VCaP (cell line): ENCODE results near the gene CNST.
"Not testable (repeated sequence)": the region's sequence is repeated elsewhere in the genome, so short reads cannot be mapped to it uniquely, and the experiment has no call there.

ENCODE experiments used
- H3K27ac ChIP-seq: fragments of 450-650 bp; 2 replicates; pipeline ENCODE4 v1.5.1; 2017
- TF ChIP-seq, protein P1 (sequence below): fragments of 450-650 bp; conservative IDR thresholded peaks from 2 replicates; pipeline ENCODE4 v1.5.1; 2017; ENCODE audit warnings: mild to moderate bottlenecking, moderate library complexity

CNST gene

DNA sequence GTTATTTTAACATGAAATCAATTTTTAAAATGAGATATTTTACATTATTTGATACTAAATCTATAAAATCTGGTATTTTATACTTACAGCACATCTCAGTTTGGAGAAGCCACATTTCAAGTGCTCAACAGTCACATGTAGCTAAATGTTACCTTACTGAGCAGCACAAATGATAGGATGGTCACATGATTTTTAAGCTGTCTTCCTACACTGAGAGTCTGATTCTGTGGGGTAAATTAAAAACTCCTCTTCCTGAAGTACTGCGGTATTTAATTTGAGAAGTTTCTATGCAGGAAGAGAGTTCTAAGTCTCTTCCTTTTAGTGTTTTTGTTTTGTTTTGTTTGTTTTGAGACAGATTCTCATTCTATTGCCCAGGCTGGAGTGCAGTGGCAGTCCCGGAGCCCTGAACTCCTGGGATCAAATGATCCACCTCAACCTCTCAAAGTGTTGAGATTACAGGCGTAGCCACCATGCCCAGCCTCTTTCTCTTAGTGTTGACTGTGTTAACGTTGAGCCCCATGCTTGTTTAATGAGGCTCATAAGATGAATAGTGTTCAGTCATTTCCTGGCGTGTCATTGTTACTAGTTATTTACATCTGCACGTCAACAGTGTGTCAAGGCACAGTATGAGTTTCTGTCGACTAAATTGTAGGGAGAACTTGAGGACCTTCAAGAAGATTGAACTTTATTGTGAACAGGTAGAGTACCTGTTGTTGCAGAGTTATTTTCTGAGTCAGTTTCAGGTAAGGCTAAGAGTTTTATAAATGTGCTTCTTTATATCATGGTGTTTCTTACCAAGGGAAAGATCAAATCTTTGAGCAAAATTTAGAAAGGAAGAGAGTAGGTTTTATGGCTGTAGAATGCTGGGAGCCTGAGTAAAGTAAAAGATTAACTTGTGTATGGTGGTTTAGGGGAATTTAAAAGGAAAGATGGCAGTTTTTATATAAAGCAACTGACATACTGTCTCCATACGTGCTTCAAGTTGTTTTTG, 3.3 kb downstream of the CNST start:
- H3K27ac ChIP-seq: no peak overlapping the region
- TF ChIP-seq, protein P1, sequence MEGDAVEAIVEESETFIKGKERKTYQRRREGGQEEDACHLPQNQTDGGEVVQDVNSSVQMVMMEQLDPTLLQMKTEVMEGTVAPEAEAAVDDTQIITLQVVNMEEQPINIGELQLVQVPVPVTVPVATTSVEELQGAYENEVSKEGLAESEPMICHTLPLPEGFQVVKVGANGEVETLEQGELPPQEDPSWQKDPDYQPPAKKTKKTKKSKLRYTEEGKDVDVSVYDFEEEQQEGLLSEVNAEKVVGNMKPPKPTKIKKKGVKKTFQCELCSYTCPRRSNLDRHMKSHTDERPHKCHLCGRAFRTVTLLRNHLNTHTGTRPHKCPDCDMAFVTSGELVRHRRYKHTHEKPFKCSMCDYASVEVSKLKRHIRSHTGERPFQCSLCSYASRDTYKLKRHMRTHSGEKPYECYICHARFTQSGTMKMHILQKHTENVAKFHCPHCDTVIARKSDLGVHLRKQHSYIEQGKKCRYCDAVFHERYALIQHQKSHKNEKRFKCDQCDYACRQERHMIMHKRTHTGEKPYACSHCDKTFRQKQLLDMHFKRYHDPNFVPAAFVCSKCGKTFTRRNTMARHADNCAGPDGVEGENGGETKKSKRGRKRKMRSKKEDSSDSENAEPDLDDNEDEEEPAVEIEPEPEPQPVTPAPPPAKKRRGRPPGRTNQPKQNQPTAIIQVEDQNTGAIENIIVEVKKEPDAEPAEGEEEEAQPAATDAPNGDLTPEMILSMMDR: no peak

DNA sequence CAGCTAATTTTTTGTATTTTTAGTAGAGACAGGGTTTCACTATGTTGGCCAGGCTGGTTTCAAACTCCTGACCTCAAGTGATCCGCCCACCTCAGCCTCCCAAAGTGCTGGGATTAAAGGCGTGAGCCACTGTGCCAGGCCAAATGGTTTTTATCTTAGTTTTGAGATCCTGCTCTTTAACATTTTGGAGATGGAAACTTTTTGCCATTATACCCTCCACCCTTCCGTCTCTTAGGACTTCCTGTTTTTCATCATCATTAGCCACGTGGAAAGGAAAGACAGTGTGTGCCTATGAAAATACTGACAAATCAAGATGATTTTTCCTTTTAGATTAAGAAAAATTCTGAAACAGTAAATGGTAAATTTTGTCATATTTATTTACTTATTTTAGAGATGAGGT, 5.1 kb downstream of the CNST start:
- H3K27ac ChIP-seq: not testable (repeated sequence)

DNA sequence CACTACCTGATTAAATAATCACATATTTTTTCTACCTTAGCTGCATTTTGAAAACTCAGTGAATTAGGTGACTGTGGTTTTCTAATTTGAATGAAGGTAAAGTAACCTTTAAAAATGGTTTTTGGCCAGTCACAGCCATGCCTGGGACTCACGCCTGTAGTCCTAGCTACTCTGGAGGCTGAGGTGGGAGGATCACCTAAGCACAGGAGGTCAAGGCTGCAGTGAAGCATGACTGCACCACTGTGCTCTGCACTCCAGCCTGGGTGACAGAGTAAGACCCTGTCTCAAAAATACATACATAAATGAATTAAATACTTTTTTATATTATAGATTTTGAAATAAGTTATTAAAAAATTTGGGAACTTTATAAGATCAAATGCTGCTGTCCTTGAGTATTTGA, 5.7 kb downstream of the CNST start:
- no peak overlapping the region for H3K27ac ChIP-seq
- TF ChIP-seq, protein P1: no peak

DNA sequence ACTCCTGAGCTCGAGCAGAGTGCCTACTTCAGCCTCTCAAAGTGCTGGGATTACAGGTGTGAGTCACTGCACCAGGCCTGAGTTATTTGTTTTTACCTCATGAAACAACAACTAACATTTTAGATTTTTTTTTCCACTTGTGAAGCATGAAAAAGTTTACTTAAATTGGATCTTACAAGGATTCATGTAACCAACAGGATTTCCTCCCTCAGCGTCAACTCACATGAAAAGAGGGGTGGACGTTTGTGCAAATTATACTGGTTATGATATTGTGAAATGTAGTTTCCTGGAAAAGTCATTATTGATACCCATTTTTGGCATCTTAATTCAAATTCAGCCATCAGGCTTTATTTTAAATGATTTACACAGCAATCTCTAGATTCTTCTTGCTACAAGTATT, 6.5 kb downstream of the CNST start:
- TF ChIP-seq, protein P1: no peak
- no peak overlapping the region for H3K27ac ChIP-seq

DNA sequence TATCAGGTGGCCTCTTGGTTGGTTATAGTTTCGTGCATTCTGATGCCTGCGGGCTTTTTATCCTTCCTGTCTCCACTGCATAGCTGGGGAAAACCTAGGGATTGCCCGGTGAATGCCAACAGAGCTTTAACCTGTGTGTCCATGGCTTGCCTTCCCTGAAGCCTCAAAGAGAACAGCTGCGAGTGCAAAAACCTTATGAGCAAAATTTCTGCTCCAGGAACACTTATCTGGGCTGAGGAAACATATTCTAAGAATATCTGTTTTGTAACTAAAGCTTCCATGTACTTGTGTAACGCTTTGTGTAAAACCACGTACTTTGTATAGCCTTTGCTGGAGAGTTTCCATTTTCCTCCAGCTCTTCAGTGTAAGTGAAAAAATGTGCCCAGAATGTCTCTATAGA, 7.2 kb downstream of the CNST start:
- no peak overlapping the region for H3K27ac ChIP-seq
- TF ChIP-seq, protein P1: no peak

DNA sequence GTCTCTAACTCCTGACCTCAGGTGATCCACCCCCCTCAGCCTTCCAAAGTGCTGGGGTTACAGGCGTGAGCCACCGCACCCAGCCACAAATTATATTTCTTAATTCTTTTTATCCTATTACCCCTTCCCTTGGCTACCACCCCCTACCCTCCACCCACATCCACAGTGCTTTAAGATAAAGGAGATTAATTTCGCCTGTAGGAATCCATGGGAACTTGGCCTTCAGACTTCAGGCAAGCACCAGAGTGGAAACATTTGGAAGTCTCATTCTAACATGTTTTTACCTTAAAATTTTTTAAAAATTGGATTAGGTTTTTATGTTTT, 10.4 kb downstream of the CNST start:
- no peak overlapping the region for H3K27ac ChIP-seq
- TF ChIP-seq, protein P1: no peak

DNA sequence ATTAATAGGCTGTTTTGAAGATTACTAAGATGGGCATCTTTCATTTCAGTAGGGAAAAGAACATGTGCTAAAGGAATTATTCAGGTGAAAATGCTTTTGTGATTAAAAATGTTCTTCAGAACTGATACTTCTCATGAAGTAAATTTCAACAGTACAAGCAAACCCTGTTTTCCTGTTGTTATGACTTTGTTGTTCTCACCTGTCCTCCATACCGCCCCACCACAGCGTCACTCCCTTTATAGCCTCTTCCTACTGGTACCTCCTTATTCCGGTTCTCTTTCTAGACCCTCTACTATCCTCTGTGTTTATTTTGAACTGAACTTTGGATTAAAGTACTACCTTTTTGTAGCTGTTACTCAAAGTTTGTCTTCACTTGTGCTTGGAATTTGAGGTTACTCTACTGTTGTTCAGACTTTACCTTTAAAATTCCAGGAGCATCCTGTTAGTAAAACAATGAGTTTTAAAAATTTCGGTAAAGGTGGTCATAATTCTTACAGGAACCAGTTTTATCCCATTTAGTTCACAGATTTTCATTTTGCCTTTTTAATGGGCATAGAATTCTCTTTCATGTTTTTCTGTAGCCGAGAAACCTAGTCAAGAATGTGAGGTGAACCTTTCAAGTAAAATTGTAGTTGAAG, 10.9 kb downstream of the CNST start:
- H3K27ac ChIP-seq: no peak overlapping the region
- TF ChIP-seq, protein P1: no peak

DNA sequence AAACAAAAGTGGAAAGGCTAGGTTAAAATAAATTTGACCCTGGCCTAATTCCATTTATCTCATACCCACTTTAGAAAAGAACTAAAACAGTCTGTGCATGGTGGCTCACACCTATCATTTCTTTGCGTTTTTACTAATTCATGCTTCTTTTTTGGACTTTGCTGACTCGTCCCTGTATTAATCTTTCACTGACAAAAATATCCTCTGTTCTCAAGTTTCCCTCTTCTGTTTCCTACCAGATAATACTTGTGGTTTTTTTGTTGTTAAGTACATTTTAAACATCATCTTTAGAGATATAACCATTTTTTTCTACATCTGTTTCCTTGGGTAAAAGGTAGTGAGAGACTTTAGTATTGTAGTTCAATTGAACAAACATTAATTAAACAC, 11.5 kb downstream of the CNST start:
- TF ChIP-seq, protein P1: no peak
- H3K27ac ChIP-seq: no peak overlapping the region
